SH-SY5Y (cell line): ENCODE results near the gene CPA5.

Experiments used
- GATA2 ChIP-seq: IDR thresholded peaks from 2 replicates; pipeline ENCODE4 v1.6.1; 2011; ENCODE audit warnings: mild to moderate bottlenecking, low read depth, low read length
- GATA3 ChIP-seq: IDR thresholded peaks from 2 replicates; pipeline ENCODE4 v1.6.1; 2011; ENCODE audit warnings: low read depth, mild to moderate bottlenecking, low read length, moderate library complexity

- no peak for TF ChIP-seq GATA3
- no peak for TF ChIP-seq GATA2
Measured at GRCh38 chr7:130394421-130395195, 50.0 kb downstream of the CPA5 start.
